ENCODE measurements around the gene GRPEL1.
A peak's percentile ranks its signal among the peaks of the same experiment; 100 is the strongest.

The GRPEL1 gene

GRCh38 chr4:7043284-7044136, 24.4 kb downstream of the GRPEL1 start, which contains the start of gene TADA2B:
Gene TADA2B (plus strand): TSS chr4:7043372. CDS start chr4:7043580, 208 bp downstream.
- DNase-seq, result peak in 1 of 2 experiments; percentile 26

- DNase-seq, result peak; percentile 95
Measured at GRCh38 chr4:7042503-7043283, 25.2 kb downstream of the GRPEL1 start.

GRCh38 chr4:7041801-7042502, 25.9 kb downstream of the GRPEL1 start:
- no peak for DNase-seq

DNA sequence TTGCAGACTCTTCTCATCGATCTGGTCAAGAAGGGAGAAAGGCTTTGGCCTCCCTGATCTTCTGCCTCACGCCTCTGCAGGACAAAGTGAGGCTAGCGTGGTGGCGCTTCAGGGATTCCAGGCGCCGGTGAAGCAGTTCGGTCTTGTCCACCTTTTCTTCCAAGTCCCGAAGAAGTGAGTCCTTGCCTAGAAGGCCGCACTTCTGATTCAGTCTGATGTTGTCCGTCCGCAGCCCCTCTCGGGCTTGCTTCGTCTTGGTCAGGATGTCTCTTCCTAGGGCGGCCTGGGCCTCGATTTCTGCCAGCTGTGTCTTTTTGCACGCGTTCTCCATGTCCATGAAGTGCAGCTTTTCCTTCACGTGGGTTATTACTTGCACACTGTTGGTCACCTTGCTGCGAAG, 26.6 kb downstream of the GRPEL1 start:
- no peak for DNase-seq

DNA sequence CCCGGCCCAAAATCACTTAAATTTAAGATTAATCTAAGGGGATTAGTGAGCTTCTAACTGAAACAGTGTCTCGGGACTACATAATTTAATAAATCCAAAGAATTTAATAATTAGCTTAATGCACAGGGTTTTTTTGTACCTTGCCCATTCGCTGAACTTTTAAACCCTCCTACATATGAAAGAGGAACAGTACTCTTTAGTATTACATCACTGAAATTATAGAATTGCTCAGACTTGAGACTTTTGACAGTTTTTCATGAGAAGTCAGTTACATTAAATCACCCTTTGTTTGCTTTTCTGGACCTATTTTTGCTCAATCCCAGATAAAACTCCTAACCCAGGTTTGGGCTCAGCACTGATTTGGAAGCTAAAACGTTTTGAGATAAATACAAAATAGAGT, 27.1 kb downstream of the GRPEL1 start:
- no peak for DNase-seq

DNA sequence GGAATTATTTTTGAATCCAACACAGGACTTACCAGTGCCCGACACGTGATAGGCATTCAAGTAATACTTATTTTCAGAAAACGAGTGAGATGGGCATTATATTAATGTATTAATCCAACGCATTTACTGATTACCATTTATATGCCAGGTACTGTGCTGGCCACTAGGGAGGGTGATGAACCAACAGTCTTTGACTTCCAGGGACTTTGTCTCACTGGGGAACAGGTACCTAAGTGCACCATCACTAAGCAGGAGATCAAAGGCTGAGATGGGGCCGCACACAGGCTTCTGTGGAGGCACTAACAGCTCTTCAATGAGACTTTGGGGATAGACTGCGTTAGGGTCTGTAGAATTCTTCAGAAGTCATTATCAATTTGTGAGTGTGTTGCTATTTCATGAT, 30.4 kb downstream of the GRPEL1 start:
- no peak for DNase-seq

DNA sequence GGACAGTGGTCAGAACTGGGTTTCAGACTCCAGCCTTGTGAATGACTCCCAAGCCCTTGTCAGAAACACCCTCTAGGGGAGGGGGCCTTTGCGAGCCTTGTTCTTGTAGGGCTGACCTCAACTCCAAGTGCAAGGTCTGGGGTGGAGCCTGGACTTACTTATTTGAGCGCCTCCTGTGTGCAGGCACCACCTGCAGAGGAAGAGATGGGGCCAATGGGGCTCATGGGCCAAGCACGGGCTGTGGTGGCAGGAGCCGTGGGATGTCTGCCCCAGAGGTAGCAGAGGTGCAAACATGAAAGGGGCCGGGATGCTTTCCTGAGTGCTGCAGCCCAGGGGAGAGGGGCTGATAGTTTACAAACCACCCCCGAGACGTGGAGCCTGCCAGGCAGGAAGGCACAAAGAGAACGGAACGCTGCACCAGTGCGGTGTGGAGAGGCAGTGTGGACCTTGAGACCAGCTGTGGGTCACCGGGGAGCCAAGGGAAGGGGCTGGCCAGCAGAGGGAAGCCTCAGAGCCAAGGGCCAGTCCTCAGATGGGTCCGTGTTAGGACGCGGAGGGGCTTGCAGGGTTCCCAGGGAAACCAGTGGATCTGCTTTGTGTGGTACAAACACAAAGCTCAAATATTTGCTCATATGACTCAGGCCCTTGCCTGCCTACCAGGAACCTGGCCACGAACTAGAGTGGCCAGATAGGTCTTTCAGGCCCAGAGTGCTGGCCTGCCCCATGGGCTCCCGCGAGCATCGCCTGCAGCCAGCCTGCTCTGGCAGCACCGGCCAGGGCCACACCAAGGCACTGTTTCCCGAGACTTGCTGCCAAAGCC, 33.4 kb downstream of the GRPEL1 start:
- DNase-seq, result no peak

- DNase-seq, result no peak
Measured at GRCh38 chr4:7032596-7032995, 35.3 kb downstream of the GRPEL1 start.

GRCh38 chr4:7031558-7032449, 36.1 kb downstream of the GRPEL1 start:
- no peak for DNase-seq

GRCh38 chr4:7030856-7031255, 37.0 kb downstream of the GRPEL1 start:
- DNase-seq, result no peak

GRCh38 chr4:7029921-7030320, 37.9 kb downstream of the GRPEL1 start:
- no peak for DNase-seq

DNA sequence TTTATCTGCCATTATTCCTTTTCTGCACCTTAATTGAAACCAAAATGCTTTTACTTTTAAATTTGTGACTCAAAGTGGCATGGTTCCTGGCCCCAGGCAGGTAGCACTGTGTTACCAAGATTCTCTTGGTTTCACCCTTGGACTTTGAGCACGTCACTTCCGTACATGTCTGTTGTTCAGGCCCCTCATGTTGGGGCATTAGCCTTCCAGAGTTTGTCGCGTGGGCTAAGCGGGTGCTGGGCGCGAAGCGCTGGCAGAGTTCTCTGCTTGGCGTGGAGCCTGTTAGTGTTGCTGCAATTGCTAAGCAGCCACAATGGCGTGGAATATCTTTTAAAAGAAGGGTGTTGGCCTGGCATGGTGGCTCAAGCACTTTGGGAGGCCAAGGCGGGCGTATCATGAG, 38.7 kb downstream of the GRPEL1 start:
- DNase-seq, result no peak

DNA sequence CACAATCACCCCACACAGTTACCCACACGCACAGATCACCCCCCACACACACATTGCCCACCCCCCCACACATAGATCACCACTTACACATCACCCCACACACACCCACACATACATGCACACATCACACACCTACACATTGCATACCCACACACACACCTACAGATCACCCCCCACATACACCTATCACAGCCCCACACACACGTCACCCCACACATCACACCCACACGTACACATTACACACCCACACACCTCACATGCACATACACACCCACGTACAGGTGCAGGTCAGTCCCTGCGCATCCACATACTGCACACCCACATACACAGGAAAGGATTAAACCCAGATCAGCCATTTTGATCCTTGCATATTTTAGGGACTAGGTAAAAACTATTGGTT, 40.0 kb downstream of the GRPEL1 start:
- no peak for DNase-seq

- DNase-seq, result no peak
Measured at GRCh38 chr4:7027284-7027683, 40.6 kb downstream of the GRPEL1 start.

GRCh38 chr4:7026107-7026506, 41.8 kb downstream of the GRPEL1 start:
- no peak for DNase-seq

DNA sequence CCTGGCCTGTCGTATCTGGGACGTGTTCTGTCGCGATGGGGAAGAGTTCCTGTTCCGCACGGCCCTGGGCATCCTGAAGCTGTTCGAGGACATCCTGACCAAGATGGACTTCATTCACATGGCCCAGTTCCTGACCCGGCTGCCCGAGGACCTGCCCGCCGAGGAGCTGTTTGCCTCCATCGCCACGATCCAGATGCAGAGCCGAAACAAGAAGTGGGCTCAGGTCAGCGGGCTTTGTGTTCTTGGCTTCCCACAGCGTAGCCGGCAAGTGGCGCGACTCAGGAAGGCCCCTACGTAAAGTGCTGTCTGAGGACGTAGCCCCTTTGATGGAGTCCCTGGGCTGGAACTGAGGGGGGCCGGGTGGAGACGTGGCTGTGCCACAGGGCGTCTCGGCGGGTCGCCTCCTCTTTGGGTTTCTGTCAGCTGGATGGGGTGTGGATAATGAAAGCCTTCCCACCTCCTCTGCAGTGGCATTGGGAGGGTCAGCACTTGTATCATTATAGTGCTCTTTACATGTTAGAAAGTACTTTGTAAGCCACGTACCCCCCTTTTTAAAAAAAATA, 42.7 kb downstream of the GRPEL1 start:
- no peak for DNase-seq

GRCh38 chr4:7024336-7024890, 43.5 kb downstream of the GRPEL1 start:
- no peak for DNase-seq

DNA sequence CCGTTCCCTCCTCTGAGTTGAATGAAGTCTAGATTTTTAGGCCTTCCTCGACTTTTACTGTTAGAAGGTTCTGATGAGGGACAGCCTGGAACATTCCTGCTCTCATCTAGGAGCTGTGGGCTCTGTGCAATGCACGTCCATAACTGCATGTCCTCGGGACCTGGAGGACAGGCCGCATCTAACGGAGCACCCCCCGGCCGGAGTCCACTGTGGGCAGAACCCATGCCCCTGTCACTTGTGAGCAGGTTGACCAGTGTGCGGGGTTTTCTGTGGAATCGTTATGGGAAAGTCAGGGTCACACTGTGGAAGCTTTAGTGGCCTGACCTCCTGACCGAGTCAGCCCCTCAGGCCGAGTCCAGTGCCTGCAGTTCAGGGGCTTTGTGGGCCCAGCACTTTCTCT, 44.0 kb downstream of the GRPEL1 start:
- DNase-seq, result no peak

DNA sequence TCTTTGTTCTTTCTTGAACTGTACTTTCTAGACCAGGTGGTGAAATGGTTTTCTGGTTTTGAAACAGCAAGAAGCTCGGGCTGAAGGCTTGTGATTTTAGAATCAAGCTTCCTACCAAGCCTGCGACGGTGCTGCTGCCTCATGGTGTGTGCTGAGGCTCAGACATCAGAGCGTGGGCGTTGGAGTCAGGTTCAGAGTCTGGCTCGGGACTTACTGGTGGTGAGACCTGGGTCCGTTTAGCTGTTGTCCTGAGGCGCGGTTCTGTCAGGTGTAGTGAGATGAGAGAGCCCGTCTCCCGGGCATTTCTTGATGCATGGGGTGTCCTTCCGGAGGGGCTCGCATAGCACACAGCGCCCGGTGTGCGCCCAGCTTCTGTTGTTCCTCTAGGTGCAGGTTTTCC, 44.4 kb downstream of the GRPEL1 start:
- no peak for DNase-seq

DNA sequence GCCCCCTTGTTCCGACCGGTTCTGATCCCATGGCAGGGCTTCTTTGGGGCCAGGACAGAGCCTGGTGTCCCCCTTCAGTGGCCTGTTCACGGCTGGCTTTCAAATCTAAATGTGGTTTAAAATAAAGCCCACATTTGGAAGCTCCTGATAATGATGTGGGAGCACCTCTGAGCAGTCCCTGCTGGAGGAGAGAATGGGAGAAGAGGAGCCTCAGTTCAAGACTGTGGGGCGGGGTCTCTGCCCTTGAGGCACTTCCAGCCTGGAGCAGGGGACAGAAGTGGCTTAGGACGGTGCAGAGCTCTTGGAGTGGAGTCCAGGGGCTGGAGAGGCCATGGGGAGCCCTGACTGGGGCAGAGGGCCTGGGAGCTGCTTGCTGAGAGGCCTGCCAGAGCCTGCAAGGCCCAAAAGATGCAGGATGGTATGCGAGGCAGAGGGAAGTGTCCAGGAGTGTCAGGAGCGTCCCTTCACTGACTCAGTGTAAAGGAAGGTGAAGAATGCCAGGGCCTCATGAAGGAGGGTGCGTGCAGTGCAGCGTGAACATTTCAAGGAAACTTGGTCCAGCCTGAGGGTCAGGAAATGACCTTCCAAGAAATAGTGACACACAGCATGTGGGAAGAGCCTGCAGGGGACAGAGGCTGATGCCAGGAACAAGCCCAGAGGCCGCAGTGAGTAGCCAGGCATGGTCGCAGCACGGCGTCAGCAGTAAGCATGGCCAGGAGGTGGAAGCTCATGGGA, 45.8 kb downstream of the GRPEL1 start:
- DNase-seq, result no peak

Measured in Kasumi-1 (cell line).